Activated CD8-positive, alpha-beta memory T cell treated with anti-CD3 and anti-CD28 coated beads, Interleukin-2, amount 50 U/mL, for 24 hours (primary cell): ENCODE measurements around the gene ENAH.
"Not testable (repeated sequence)": the region's sequence is repeated elsewhere in the genome, so short reads cannot be mapped to it uniquely, and the experiment has no call there.

Source experiments
- DNase-seq: peaks from one replicate; pipeline ENCODE4 v3.0.0-alpha.2; 2020; ENCODE audit errors: extremely low read depth

Gene ENAH

GRCh38 chr1:225526878-225527277 lies 126.0 kb downstream of the ENAH start:
- no peak for DNase-seq

GRCh38 chr1:225525377-225525776 lies 127.5 kb downstream of the ENAH start:
- DNase-seq, result no peak

- no peak for DNase-seq
Observed at GRCh38 chr1:225524570-225524969, 128.4 kb downstream of the ENAH start.

- no peak for DNase-seq
Observed at GRCh38 chr1:225523263-225523950, 129.5 kb downstream of the ENAH start.

- DNase-seq, result no peak
Observed at GRCh38 chr1:225522588-225523262, 130.2 kb downstream of the ENAH start.

GRCh38 chr1:225520587-225521227 lies 132.2 kb downstream of the ENAH start:
- no peak for DNase-seq

- no peak for DNase-seq
Observed at GRCh38 chr1:225519166-225519863, 133.6 kb downstream of the ENAH start.

GRCh38 chr1:225517697-225518096 lies 135.2 kb downstream of the ENAH start:
- no peak for DNase-seq

- DNase-seq, result no peak
Observed at GRCh38 chr1:225517221-225517620, 135.7 kb downstream of the ENAH start.

- no peak for DNase-seq
Observed at GRCh38 chr1:225514671-225515081, 138.2 kb downstream of the ENAH start.

- DNase-seq, result not testable (repeated sequence)
Observed at GRCh38 chr1:225513576-225513975, 139.3 kb downstream of the ENAH start.

- no peak for DNase-seq
Observed at GRCh38 chr1:225511828-225512381, 141.0 kb downstream of the ENAH start.

GRCh38 chr1:225510740-225511139 lies 142.2 kb downstream of the ENAH start:
- DNase-seq, result not testable (repeated sequence)

- DNase-seq, result no peak
Observed at GRCh38 chr1:225509770-225510169, 143.2 kb downstream of the ENAH start.

GRCh38 chr1:225509376-225509707 lies 143.6 kb downstream of the ENAH start:
- DNase-seq, result no peak

- DNase-seq, result no peak
Observed at GRCh38 chr1:225508538-225509375, 144.2 kb downstream of the ENAH start.

- DNase-seq, result no peak
Observed at GRCh38 chr1:225506727-225507126, 146.2 kb downstream of the ENAH start.

- no peak for DNase-seq
Observed at GRCh38 chr1:225504776-225505175, 148.1 kb downstream of the ENAH start.

- no peak for DNase-seq
Observed at GRCh38 chr1:225500624-225501192, 152.2 kb downstream of the ENAH start.

- DNase-seq, result no peak
Observed at GRCh38 chr1:225498549-225499136, 154.3 kb downstream of the ENAH start.
